Panc1 (cell line): Measurements from ENCODE around the gene GARIN1A. TPM values are rescaled to one million over a fixed set of nuclear protein-coding genes. Genes with fewer than 3 reads are reported as not detected.

Experiments
- ATAC-seq: fragments of 200-7000 bp; cut with Tn5 transposase; 2 replicates; pipeline ENCODE4 v1.9.1; 2020; ENCODE audit warnings: mild to moderate bottlenecking, moderate library complexity
- BruUV-seq: library from RNA; stranded (reverse); fragments of 400-500 nt; replicated peaks from 2 replicates; lab custom pipeline; 2021; lab: Mats Ljungman, UMichigan
- CTCF ChIA-PET: fragments of 300-600 bp; sonication (Branson Sonifier 250); formaldehyde crosslinking; loops from one replicate; lab custom pipeline; 2022; ENCODE audit warnings: antibody characterized with exemption; lab: Charles Lee
- POLR2A ChIA-PET: fragments of 300-600 bp; sonication (Branson Sonifier 250); formaldehyde crosslinking; loops from one replicate; lab custom pipeline; 2022; ENCODE audit warnings: antibody characterized with exemption; lab: Charles Lee
- DNase-seq: peaks from one replicate; pipeline ENCODE4 v3.0.0-alpha.2; 2010; ENCODE audit warnings: low read depth, low spot score
- H3K27ac ChIP-seq: 2 replicates; pipeline ENCODE4 v1.5.1; 2011; ENCODE audit warnings: mild to moderate bottlenecking, low read length, inconsistent platforms
- H3K27me3 ChIP-seq: fragments of 200-500 bp; sonication (Bioruptor generic); 2 replicates; pipeline ENCODE4 v1.6.0; 2014; ENCODE audit warnings: low read length, inconsistent platforms; ENCODE audit not compliant: control insufficient read depth, insufficient read depth
- H3K36me3 ChIP-seq: fragments of 200-500 bp; sonication (Bioruptor generic); 2 replicates; pipeline ENCODE4 v1.5.1; 2014; ENCODE audit warnings: inconsistent platforms, mild to moderate bottlenecking, low read length, moderate library complexity; ENCODE audit not compliant: control insufficient read depth, insufficient read depth
- H3K4me1 ChIP-seq: 2 replicates; pipeline ENCODE4 v1.5.1; 2011; ENCODE audit warnings: inconsistent platforms, mild to moderate bottlenecking, low read length, moderate library complexity; ENCODE audit not compliant: control insufficient read depth, insufficient read depth
- H3K4me3 ChIP-seq, 2 experiments: 2 replicates each; pipeline ENCODE4 v1.5.1; 2011 to 2012; ENCODE audit warnings: low read depth in 2 of 2, low read length in 2 of 2, mild to moderate bottlenecking in 2 of 2, inconsistent platforms in 1 of 2, moderate library complexity in 1 of 2
- H3K9me3 ChIP-seq: fragments of 200-500 bp; sonication (Bioruptor generic); 2 replicates; pipeline ENCODE4 v1.5.1; 2014; ENCODE audit warnings: low read depth, mild to moderate bottlenecking, inconsistent platforms, low read length, moderate library complexity; ENCODE audit not compliant: control insufficient read depth, insufficient read depth
- POLR2AphosphoS5 ChIP-seq: IDR thresholded peaks from 2 replicates; pipeline ENCODE4 v1.6.1; 2012; ENCODE audit warnings: mild to moderate bottlenecking, low read depth, low read length, moderate library complexity
- REST ChIP-seq, 2 experiments: IDR thresholded peaks; 2 replicates each; pipeline ENCODE4 v1.6.1; 2011 to 2012; ENCODE audit warnings: low read depth in 2 of 2, control low read depth in 1 of 2, low read length in 1 of 2, mild to moderate bottlenecking in 1 of 2, moderate library complexity in 1 of 2; ENCODE audit not compliant: insufficient read depth in 1 of 2
- SIN3A ChIP-seq: IDR thresholded peaks from 2 replicates; pipeline ENCODE4 v1.6.1; 2012; ENCODE audit warnings: low read depth, mild to moderate bottlenecking, low read length, moderate library complexity, borderline replicate concordance; ENCODE audit not compliant: insufficient read depth
- TCF7L2 ChIP-seq: IDR thresholded peaks from 2 replicates; pipeline ENCODE4 v1.6.1; 2011; ENCODE audit warnings: mild to moderate bottlenecking, low read depth, low read length, inconsistent platforms
- in situ Hi-C: cut with HindIII; loops from 2 replicates; pipeline ENCODE4 v1.10.0; 2016; ENCODE audit warnings: low sequenced_read_pairs, low pct_unique_long_range_greater_than_20kb
- intact Hi-C: fragments of 100-400 bp; cut with micrococcal nuclease; formaldehyde crosslinking; loops from one replicate; pipeline ENCODE4 v1.10.0; 2022; ENCODE audit not compliant: unreplicated experiment
- total RNA-seq: library from RNA; stranded (reverse); gene quantifications from one replicate; pipeline ENCODE4 v1.2.1, GENCODE V29; 2021; ENCODE audit not compliant: unreplicated experiment
- TF ChIP-seq, protein P1 (sequence below): fragments of 450-650 bp; IDR thresholded peaks from 2 replicates; pipeline ENCODE4 v1.5.1; 2017; ENCODE audit warnings: mild to moderate bottlenecking

The GARIN1A gene
- total RNA-seq, 1 experiment from 2014 or later = 1.2 TPM

DNA sequence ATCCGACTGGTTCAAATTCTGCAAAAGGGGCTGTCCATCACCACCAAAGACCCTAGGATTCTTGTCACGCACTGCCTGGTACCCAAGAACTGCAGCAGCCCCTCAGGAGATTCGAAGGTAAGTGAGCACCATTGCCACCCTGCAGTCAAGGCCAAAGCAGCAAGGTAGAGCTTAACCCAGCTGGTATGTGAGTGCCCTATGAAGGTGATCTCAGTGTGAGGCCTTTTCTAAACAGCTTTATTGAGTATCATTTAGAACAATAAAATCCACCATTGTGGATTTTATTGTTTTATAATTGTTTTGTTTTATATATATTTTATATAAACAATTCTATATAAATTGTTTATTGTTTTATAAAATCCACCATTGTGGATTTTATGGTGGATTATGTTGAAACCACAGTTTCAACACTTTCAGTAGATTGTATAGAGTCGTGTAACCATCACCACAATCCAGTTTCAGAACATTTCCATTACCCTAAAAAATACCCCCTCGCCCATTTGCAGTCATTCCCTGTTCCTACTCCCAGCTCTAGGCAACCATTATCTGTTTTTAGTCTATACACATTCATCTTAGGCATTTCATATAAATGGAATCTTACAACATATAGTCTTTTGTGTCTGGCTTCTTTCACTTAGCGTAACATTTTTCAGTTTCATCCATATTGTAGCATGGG lies 47.0 kb downstream of the GARIN1A start:
- Histone ChIP-seq H3K4me3 (no peak overlapping the region), H3K36me3 (no peaks in the 10 kb centered on the region), H3K4me1 (no peaks in the 10 kb centered on the region), H3K27ac (no peak overlapping the region), H3K27me3 (peaks cover 3% of the 10 kb centered on the region; the same call in 1 of the 2 replicates), H3K9me3 (no peaks in the 10 kb centered on the region)
- TF ChIP-seq TCF7L2 = no peak
- TF ChIP-seq REST (IDR thresholded peaks at IDR 0.05; ENCODE audit: insufficient read depth in 1 of 2, low read depth in 2 of 2, low read length in 1 of 2) = no peak
- TF ChIP-seq, protein P1, sequence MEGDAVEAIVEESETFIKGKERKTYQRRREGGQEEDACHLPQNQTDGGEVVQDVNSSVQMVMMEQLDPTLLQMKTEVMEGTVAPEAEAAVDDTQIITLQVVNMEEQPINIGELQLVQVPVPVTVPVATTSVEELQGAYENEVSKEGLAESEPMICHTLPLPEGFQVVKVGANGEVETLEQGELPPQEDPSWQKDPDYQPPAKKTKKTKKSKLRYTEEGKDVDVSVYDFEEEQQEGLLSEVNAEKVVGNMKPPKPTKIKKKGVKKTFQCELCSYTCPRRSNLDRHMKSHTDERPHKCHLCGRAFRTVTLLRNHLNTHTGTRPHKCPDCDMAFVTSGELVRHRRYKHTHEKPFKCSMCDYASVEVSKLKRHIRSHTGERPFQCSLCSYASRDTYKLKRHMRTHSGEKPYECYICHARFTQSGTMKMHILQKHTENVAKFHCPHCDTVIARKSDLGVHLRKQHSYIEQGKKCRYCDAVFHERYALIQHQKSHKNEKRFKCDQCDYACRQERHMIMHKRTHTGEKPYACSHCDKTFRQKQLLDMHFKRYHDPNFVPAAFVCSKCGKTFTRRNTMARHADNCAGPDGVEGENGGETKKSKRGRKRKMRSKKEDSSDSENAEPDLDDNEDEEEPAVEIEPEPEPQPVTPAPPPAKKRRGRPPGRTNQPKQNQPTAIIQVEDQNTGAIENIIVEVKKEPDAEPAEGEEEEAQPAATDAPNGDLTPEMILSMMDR = no peak
- TF ChIP-seq SIN3A = no peak
- no peak for TF ChIP-seq POLR2AphosphoS5
- intact Hi-C loops = no loop called here
- DNase-seq = no peak
- in situ Hi-C loops = no loop called here
- ChIA-PET CTCF (no interaction called here), POLR2A (interaction anchor here (0.5 kb wide), 1 partner anchor 153 kb away, joined by 3 read pairs; no protein-coding TSS in a partner anchor)
- BruUV-seq = no TSS peak
- no peak for ATAC-seq

- DNase-seq = no peak
- Histone ChIP-seq H3K27ac (no peak overlapping the region), H3K27me3 (peaks cover 3% of the 10 kb centered on the region; the same call in 1 of the 2 replicates), H3K36me3 (no peaks in the 10 kb centered on the region), H3K9me3 (no peaks in the 10 kb centered on the region), H3K4me1 (no peaks in the 10 kb centered on the region), H3K4me3 (no peak overlapping the region)
- CTCF ChIA-PET = interaction anchor here (0.5 kb wide), 1 partner anchor 247 kb away, joined by 3 read pairs; no protein-coding TSS in a partner anchor
- ATAC-seq = no peak
- POLR2A ChIA-PET = no interaction called here
- no TSS peak for BruUV-seq
- intact Hi-C loops = no loop called here
- TF ChIP-seq POLR2AphosphoS5 (no peak), TCF7L2 (no peak), SIN3A (no peak), REST (IDR thresholded peaks at IDR 0.05; ENCODE audit: insufficient read depth in 1 of 2, low read depth in 2 of 2, low read length in 1 of 2) (no peak)
- TF ChIP-seq, protein P1 = no peak
- in situ Hi-C loops = no loop called here
Observed at GRCh38 chr7:128721376-128721775, 49.3 kb downstream of the GARIN1A start.
